Activated gamma-delta T cell treated with anti-CD3 and anti-CD28 coated beads, Interleukin-2, amount 50 U/mL, for 16 hours (primary cell): ENCODE data around the gene ZC2HC1C.

Source experiments
- DNase-seq: peaks from one replicate; pipeline ENCODE4 v3.0.0-alpha.2; 2020; ENCODE audit warnings: low read depth

The ZC2HC1C gene, protein sequence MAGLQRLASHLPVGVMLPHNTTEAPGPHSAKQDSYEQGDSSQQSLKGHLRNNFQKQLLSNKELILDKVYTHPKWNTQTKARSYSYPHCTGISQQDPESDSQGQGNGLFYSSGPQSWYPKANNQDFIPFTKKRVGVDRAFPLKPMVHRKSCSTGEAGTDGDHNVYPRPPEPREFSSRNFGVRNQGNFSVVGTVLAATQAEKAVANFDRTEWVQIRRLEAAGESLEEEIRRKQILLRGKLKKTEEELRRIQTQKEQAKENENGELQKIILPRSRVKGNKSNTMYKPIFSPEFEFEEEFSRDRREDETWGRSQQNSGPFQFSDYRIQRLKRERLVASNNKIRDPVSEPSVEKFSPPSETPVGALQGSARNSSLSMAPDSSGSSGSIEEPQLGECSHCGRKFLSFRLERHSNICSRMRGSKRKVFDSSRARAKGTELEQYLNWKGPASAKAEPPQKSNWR

DNA sequence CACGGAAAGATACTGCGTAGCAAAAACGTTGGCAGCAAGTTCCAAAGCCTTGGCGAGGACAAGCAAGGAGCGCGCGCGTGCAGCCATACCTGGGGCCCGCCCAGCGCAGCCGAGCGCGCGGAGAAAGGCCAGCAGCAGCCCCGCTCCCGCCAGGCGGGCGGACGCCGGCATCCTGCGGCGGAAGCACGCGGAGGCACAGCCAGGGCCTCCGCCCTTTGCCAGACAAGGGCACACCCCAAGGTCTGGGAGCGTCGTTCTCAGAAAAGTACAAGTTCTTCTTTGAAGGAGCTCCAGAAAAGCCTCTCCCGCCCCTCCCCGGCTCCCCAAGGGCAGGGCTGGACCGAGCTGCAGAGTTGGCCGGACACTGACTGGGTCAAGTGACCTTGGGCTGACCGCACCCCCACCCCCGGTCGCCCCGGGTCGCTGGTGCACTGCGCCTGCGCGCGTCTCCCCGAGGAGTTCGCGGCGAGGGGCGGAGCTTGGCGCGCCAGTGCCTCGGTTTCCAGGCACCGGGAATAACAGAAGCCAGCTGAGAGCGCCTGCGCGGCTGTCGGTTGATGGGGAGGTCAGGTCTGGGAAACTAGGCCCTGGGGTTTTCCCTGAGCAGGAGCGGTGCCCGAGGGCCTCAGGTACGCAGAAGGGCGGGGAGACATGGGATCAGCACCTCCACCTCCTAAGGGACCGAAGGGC is at the start of gene ZC2HC1C:
ZC2HC1C (plus strand) TSS at position 521 of the 690 bp plus-strand sequence. CDS start 933 bp downstream, outside the sequence.
- peak; percentile 20 for DNase-seq

DNA sequence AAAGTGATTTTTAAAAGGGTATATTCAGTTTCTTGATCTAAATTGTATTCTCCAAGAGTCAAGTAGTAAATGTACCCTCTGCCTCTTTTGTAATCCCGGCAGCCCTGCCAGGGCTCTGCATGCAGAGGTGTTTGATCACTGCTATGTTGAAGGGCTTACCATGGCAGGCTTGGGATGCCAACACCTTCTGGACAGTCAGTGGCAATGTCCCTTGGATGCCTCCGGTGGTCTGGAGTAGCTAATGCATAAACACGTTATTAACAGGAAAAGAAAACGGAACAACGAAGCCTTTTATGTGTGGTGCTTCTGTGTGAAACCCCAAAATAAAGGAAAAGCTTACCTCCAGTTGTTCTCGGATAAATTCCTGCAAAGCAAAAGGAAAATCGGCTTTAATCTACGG is 46.8 kb upstream of the ZC2HC1C start:
- DNase-seq: no peak

DNA sequence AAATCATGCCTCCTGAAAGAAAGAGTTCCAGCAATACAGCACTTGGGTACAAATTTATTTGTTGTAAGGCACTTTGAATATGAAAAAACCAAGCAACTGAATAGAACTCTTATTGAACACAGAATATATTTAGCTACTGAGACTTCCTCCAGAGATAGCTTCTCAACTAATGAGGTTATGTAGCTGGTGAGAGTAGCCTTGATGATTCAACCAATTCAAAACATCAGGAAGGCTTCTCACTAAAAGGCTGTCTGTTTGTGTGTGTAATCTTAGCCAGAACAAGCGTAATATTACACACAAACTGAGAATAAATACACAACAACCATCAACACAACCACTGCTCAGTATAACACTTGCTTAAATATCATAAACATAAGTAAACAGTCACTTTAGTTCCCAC is 46.3 kb upstream of the ZC2HC1C start:
- no peak for DNase-seq

DNA sequence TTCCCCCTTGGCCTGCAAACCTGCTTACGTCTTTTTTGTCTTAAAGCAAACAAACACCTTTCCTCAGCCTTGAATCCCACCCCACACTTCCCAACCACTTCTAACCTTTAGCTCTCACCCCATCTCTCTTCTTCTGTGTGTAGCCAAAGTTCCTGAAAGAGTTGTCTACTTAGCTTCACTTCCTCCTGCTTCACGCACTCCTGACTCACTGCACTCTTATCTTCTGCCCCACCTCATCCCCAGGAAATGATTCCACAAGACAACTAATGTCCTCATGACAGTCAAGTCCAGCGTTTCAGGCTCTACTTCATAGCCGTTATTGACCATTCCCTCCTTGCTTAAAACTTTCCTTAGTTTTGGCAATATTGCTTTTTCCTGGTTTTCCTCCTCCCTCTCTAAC is 44.4 kb upstream of the ZC2HC1C start:
- no peak for DNase-seq

DNA sequence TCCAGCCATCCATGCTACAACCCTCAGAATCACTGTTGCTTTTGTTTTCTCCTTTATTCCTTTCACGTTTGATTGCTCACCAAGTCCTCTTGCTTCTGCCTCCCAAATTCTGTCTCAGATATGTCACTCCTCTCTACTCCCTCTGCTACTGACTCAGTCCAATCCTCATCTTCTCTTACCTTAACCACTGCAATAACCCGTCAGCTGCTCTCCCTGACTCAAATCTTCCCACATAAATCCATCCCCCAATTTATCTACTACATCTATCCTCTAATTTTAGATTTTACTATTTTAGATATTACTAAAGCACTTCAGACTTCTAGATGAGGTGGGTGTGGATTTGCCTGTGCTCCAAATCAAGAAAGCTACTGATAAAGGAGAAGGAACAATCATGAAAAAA is 43.6 kb upstream of the ZC2HC1C start:
- no peak for DNase-seq

DNA sequence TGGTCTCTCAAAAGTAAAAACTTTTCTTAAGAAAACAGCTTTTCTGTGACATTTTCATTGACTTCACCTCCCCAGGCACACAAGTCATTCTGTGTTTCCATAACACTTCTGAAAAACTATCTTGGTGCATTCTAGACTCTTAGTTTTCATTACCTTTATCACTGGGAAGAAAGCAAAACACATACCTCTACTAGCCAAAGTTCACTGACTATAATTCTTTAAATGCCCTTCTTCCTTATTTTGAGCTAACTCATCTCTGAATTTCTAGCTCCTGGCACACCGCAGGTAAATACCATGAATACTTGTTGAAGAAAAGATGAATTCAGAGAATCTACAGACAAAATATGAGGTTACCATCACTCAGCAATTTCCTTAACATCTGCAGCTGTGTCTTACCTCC is 39.3 kb upstream of the ZC2HC1C start:
- DNase-seq: no peak

DNA sequence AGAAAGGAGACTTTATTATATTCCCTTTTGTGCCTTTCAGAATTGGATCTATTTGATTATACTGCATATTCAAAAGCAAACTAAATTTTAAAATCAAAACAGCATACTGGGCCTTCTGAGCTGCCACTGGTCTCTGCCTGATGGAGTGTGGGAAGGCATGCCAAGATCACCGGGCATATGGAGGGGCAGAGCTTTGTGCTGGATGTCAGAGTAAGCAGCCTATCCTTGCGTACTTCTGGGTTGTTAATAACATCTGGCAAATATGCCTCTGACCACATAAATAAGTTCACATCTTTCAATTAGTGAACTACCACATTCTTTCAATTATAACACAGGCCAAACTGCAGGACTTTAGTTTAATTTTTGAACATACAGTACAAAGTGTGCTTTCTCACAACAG is 36.5 kb upstream of the ZC2HC1C start:
- DNase-seq: no peak

DNA sequence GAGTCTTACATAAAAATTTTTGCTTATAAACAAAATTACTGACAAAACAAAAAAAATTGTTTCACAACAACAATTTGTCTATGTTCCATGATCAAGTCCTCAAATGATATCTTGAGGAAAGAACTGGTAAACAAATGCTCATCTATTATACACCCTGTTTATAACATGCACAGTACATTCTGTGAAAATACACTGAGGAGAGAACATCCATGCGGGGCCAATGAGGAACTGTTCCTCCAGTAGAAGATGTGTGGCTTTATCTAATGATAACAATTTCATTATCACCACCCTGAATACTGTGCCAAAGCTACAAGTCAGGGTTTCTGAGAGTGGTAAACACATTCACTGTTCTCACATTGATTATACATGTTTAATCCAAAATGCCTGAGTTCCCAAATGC is 28.9 kb upstream of the ZC2HC1C start:
- no peak for DNase-seq

DNA sequence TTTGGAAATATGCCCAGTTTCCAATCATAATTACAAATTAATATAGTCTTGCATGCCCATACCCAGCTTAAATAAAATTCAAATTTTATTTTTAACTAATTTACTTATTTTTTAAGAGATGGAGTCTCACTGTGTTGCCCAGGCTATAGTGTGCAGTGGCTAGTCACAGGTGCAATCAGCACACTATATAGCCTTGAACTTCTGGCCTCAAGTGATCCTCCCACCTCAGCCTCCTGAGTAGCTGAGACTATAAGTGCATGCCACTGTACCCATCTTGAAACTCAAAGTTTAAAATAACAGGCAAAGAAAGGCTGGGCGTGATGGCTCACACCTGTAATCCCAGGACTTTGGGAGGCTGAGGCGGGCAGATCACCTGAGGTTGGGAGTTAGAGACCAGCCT is 28.5 kb upstream of the ZC2HC1C start:
- no peak for DNase-seq

DNA sequence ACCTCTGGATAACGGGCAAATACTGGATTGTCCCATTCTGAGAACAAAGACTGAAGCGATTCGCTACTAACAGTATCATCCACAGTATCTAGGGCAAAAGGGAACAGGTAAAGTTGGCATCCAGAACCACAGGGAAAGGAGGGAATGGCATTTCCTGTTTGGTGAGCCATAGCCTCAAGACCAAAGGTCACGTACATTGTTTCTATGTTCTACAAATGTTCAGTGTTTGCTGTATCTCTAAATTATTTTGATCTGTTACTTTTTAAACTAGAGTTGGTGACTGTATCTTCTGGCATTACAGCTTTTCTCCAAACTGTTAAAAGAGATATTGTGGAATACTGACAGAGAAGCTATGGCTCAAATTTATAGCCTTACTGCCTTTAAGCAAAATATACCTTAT is 27.8 kb upstream of the ZC2HC1C start:
- no peak for DNase-seq

DNA sequence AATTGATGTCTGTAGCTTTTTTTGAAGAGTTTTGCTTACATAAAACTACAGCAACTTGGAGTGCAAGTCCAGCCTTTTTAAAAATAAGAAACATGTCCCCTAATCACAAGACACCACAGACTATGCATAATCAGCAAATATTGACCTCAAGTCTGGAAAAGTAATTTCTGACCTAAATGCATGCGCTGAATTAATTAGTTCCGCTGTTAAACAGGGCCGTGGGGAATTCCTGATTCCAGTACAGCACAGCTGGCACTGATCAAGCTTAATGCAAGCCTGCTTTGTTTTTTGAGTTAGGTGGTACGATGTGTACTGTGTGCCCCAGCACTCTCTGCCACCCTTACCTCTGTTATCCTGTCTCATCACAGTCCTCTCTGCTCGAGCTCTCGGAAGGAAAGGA is 27.4 kb upstream of the ZC2HC1C start:
- no peak for DNase-seq

DNA sequence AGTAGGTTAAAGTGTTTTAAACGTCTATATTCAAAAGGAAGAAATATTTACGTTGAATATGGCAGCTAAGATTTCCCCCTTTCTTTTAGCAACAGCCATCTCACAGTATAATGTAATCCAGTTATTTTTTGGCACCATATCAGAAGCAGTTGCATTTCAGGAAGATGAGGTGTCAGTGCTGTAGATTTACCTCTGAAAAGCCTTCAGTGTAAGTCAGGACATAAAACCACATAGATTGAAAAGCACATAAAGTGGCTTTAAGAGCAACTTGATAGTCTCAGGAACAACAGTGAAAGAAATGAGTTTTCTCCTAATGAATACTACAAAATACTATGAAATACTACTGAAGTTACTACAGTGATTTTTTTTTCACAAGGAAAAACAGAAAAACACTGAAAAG is 25.1 kb upstream of the ZC2HC1C start:
- no peak for DNase-seq

DNA sequence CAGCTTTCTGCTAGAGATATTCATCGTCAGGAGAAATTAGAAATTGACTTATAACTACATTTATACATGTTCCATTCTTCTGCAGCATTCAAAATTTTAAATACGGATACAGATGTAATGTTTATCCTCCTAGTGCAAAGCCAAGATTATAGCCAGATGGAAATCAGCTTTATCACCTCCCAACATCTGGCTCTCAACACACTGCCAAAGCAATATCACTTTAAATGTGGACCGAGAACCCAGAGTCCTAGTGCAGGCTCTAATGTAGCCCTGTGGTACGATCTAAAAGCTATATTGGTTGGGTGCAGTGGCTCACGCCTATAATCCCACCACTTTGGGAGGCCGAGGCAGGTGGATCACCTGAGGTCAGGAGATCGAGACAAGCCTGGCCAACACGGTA is 24.7 kb upstream of the ZC2HC1C start:
- no peak for DNase-seq

DNA sequence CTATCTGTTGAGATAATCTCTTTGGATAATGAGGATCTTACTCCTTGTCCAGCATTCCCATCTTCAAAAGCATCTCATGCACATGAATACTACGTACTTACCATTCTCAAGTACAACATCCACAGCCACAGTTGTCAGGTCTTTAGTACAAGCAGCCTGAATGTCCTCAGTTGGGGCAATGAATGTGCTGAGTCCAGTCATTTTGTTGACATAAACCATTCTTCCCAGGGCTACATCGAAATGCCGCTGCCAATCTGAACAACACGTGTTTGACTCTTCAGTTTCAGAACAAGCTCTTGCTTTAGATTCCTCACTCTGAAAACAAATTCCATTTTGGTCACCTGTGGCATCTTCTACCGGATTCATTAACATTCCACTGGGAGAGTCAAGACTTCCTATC is 23.2 kb upstream of the ZC2HC1C start:
- no peak for DNase-seq

DNA sequence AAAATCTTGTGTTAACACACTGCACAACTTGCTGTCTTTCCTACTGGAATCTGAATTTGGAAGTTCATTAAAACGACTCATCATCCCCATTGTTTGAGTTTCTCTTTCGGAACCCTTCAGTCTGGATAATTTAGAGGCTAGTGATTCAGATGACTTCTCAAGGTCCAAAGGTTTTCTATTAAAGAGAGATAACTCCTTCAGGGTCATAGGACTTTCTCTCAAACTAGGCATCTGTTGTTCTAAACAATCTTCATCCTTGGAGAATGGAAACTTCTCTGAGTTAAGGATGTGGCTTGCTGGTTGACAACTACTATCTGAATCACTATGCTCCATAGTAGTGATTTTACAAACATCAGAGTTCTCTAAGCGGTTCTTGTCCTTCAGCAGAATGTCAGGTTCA is 22.5 kb upstream of the ZC2HC1C start:
- no peak for DNase-seq

DNA sequence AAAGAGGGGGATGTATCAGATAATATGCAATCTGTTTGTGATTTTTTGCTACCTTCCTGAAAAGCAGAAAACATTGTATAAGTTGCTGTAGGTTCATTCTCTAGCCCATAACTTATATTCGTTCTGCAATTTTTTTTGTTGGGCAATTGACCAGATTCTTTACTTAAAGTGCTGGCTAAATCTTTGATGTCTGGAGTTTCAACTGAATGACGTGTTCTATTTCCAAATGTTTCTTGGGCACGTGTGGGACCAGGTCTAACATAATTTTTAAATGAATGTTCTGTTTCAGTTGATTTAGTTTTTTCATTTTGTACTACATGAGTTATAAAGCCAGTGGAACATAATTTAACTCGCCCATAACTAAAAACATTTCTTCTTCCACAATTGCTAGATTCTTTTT is 21.9 kb upstream of the ZC2HC1C start:
- no peak for DNase-seq

DNA sequence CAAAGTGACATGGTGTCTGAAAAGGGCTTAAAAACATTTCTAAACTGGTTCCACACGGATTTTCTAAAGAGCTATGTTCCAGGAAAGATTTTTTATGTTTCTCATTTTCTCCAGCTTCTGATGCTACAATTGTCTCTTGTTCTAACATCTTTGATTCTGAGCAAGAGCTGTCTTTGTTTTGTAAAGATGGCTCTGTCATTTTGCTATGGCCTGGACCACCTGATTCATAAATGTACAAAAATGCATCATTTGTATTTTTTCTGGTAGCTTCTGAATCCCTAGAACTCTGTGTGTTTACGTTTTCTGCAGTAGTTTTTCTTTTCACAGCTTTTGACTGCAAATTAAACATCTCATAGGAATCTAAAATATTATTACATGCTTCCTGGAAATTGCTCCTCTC is 21.3 kb upstream of the ZC2HC1C start:
- DNase-seq: no peak

DNA sequence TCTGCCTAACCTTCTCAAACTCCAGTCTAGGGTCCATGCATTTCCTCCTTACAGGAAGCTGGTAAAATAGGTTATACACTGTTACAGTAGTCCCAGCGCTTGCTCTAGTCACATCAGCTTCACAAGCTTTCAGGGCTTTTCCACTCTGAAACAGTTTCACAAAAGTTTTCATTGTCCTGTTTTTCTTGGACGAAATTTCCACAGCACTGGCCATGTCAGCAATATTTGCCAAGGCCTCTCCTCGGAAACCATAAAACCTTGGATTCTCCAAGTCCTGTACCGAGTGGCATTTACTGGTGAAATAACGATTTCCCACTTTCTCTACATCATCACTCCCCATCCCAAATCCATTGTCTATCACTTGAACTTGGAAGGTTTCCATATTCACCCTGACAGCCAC is 20.3 kb upstream of the ZC2HC1C start:
- DNase-seq: no peak

DNA sequence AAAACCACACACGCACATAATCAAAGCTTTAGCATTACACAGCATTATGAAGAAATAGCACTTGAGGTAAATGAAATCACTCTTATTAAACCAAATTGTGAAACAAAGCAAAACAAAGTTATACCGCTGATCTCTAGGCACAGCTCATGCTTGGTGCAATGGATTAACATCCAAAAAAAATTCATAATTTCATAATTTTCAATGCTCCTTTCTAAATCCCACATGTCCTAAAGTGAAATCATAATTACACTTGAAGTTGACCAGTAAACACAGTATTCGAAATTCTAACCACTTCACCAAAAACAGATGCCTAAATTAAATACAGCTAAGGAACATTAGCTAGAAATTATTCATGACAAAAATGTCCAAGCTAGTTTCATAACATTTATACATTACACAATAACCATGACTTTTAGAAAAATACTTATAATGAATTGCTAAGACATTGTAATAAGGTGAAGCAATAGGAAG is 19.7 kb upstream of the ZC2HC1C start:
- DNase-seq: no peak

DNA sequence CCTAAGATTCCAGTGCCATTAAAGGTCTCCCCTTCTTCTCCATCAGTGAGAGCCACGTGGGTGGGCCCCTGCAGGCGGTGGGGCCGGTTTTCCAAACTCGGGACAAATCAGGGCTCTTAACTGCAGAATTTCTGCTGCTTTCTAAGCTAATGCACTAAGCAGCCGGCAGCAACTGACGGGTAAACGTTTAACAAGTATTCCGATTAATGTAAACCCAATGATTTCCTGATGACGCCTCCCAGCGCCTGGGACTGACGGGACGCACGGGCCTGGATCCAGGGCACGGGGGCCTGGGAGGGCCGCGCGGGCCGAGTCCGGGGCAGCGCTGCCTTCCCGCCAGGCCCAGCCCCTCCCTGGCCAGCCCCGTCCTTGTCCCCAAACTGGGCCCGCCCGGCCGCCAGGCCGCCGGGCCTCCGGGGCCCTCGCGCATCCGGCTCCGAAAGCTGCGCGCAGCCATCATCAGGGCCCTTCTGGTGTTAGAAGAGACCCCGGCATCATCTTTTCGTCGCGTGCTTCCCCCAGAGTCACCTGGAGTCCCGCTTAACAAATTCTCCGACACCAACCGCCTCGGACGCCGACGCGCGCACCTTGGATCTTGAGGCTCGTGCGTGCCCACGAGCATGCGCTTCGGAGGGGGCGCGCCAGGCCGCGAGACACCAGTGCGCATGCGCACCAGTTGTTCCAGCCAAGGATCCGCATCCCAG is 18.4 kb upstream of the ZC2HC1C start, which contains the start of gene MLH3:
MLH3 (minus strand) TSS at position 616 of the 704 bp plus-strand sequence. CDS start 1,812 bp downstream, outside the sequence.
- DNase-seq: peak; percentile 69

DNA sequence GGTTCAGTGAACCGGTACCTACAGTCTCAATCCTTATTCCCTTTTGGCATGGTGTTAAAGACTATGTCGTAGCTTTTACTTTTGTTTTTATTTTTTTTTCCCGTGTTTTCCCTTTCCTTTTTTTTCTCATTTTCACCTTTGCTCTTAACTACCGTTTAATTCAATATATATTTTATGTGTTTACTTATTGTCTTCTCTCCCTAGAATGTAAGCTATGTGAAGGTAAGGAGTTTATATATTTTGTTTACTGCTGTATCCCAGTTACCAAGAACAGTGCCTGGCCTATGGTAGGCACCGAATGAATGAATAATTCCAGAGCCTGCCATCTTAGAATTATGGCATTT is 17.9 kb upstream of the ZC2HC1C start:
- DNase-seq: no peak

DNA sequence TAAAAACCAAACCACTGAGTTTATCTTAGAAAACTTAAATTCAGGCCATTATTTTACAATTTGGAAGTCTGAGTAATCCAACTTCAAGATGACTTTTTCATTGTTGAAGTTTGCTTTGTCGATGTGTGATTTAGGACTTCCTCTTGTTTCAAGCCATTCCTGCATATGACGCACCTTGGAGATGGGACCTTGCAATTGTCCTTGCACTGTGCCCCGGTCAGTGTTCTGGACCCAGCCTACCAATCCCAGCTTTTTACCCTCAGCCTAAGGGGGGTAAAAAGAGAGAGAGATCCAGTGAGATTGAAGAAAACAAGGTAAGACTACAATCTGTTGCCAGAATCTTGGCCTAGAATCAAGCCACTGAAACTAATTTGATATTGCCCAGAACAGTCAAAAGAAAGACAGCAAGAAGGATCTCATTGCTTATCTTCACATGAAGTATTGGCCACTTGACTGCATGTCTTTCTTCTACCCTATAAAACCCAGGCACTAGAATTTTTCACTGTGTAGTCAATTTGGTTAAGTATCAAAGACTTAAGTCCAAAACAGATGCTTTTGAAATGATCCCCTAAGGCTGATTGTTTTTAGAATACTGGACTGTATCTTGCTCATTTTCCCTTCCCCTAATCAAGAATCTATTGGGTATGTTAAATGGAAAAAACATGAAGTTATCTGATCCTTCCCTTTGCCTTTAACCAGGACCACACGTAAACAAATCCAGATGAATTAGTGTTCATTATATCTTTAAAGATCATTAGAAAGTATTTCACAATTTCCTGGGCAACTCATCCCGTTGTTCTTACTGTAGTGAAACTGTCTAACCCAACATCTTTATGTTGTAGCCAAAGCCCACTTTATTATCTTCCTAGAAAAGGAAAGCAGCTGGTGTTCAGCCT is 15.8 kb upstream of the ZC2HC1C start:
- DNase-seq: no peak
